Endothelial cell of umbilical vein (primary cell): ENCODE data around the gene ARID1B. TPM values are rescaled to one million over a fixed set of nuclear protein-coding genes. Genes with fewer than 3 reads are reported as not detected.

Experiments used
- BruUV-seq: library from RNA; stranded (reverse); fragments of 400-500 nt; replicated peaks from 2 replicates; lab custom pipeline; 2021; lab: Mats Ljungman, UMichigan
- CTCF ChIA-PET: fragments of 300-600, 350-600 bp; sonication (Branson Sonifier 250); formaldehyde crosslinking; loops from one replicate; lab custom pipeline; 2021; ENCODE audit warnings: antibody characterized with exemption, inconsistent platforms; lab: Charles Lee
- POLR2A ChIA-PET: fragments of 300-600, 350-600 bp; sonication (Branson Sonifier 250); formaldehyde crosslinking; loops from one replicate; lab custom pipeline; 2021; ENCODE audit warnings: antibody characterized with exemption, inconsistent platforms; lab: Charles Lee
- DNase-seq: peaks from one replicate; pipeline ENCODE4 v3.0.0-alpha.2; 2011; ENCODE audit warnings: low read depth, low spot score
- FAIRE-seq: peaks from 2 replicates; lab custom pipeline; 2011; peaks lifted over from hg19 to GRCh38; lab: Jason Lieb, UNC
- H2AFZ ChIP-seq: 2 replicates; pipeline ENCODE4 v1.6.0; 2012; ENCODE audit warnings: low read depth, low read length, control low read depth, inconsistent platforms
- H3K27ac ChIP-seq: 2 replicates; pipeline ENCODE4 v1.5.1; 2011; ENCODE audit warnings: low read depth, mild to moderate bottlenecking, control low read depth, low read length, moderate library complexity; ENCODE audit not compliant: insufficient read depth
- H3K27me3 ChIP-seq, 2 experiments: 2 replicates each; pipeline versions ENCODE4 v1.6.0 to v1.6.1; 2011; ENCODE audit warnings: low read length in 2 of 2, mixed read lengths in 1 of 2; ENCODE audit not compliant: control insufficient read depth in 2 of 2, insufficient read depth in 2 of 2
- H3K36me3 ChIP-seq, 2 experiments: 2 replicates in 1 of 2; 3 replicates in 1 of 2; pipeline ENCODE4 v1.5.1; 2011; ENCODE audit warnings: low read length in 2 of 2, mild to moderate bottlenecking in 1 of 2, moderate library complexity in 1 of 2; ENCODE audit not compliant: control insufficient read depth in 2 of 2, insufficient read depth in 2 of 2; ENCODE audit errors: extremely low read depth in 1 of 2
- H3K4me1 ChIP-seq: 3 replicates; pipeline ENCODE4 v1.5.1; 2011; ENCODE audit warnings: mild to moderate bottlenecking, low read length; ENCODE audit not compliant: control insufficient read depth, insufficient read depth; ENCODE audit errors: extremely low read depth
- H3K4me2 ChIP-seq: 2 replicates; pipeline ENCODE4 v1.6.1; 2011; ENCODE audit warnings: low read length, control low read depth, mixed read lengths; ENCODE audit not compliant: insufficient read depth
- H3K4me3 ChIP-seq, 3 experiments: fragments of 200-600 bp in 1 of 3; sonication (generic), shearing (Covaris generic) in 1 of 3; replicated peaks in 1 of 3; 2 replicates each; pipeline ENCODE4 v1.5.1; 2011 to 2016; ENCODE audit warnings: control low read depth in 3 of 3, low read length in 3 of 3, mild to moderate bottlenecking in 2 of 3, inconsistent platforms in 1 of 3, low read depth in 1 of 3, moderate library complexity in 1 of 3; ENCODE audit not compliant: insufficient read depth in 1 of 3
- H3K79me2 ChIP-seq: 2 replicates; pipeline ENCODE4 v1.6.0; 2012; ENCODE audit warnings: low read length, inconsistent platforms; ENCODE audit not compliant: control insufficient read depth, insufficient read depth
- H3K9ac ChIP-seq: replicated peaks from 2 replicates; pipeline ENCODE3; 2011; ENCODE audit warnings: low read length, control low read depth; ENCODE audit not compliant: insufficient read depth; ENCODE audit errors: extremely low read depth
- H3K9me1 ChIP-seq: replicated peaks from 3 replicates; pipeline ENCODE4 v1.6.0; 2011; ENCODE audit warnings: mild to moderate bottlenecking, low read length; ENCODE audit not compliant: control insufficient read depth, insufficient read depth; ENCODE audit errors: extremely low read depth
- H3K9me3 ChIP-seq: replicated peaks from 2 replicates; pipeline ENCODE4 v1.5.1; 2012; ENCODE audit warnings: low read length, inconsistent platforms; ENCODE audit not compliant: control insufficient read depth, insufficient read depth
- H4K20me1 ChIP-seq: replicated peaks from 2 replicates; pipeline ENCODE3; 2011; ENCODE audit warnings: mild to moderate bottlenecking, low read length; ENCODE audit not compliant: control insufficient read depth, insufficient read depth; ENCODE audit errors: extremely low read depth
- CTCF ChIP-seq, 2 donors: IDR thresholded peaks; 1 replicate in 1 of 2; 2 replicates in 1 of 2; pipeline ENCODE4 v1.5.1; 2011; ENCODE audit warnings: low read length in 2 of 2, mild to moderate bottlenecking in 2 of 2, moderate library complexity in 2 of 2, control low read depth in 1 of 2, inconsistent platforms in 1 of 2, low read depth in 1 of 2; ENCODE audit not compliant: insufficient read depth in 1 of 2; ENCODE audit errors: extremely low read depth in 1 of 2
- EZH2 ChIP-seq: IDR thresholded peaks from 2 replicates; pipeline ENCODE4 v1.6.1; 2012; ENCODE audit warnings: borderline replicate concordance, low read depth, mild to moderate bottlenecking, moderate library complexity, low read length, inconsistent platforms; ENCODE audit not compliant: severe bottlenecking
- FOS ChIP-seq: IDR thresholded peaks from 2 replicates; pipeline ENCODE4 v1.6.1; 2011; ENCODE audit warnings: mild to moderate bottlenecking, low read length, moderate library complexity, borderline replicate concordance; ENCODE audit not compliant: insufficient read depth
- GATA2 ChIP-seq: IDR thresholded peaks from 2 replicates; pipeline ENCODE4 v1.7.0; 2011; ENCODE audit warnings: low read depth, mild to moderate bottlenecking, moderate library complexity, mixed read lengths, low read length; ENCODE audit not compliant: insufficient read length, insufficient read depth
- JUN ChIP-seq: IDR thresholded peaks from 2 replicates; pipeline ENCODE4 v1.6.1; 2011; ENCODE audit warnings: borderline replicate concordance, low read depth; ENCODE audit not compliant: insufficient read length, insufficient read depth
- MAX ChIP-seq: IDR thresholded peaks from 2 replicates; pipeline ENCODE4 v1.6.1; 2011; ENCODE audit not compliant: insufficient read depth, insufficient read length
- MYC ChIP-seq: IDR thresholded peaks from one replicate; pipeline ENCODE4 v1.6.1; 2011; ENCODE audit warnings: mild to moderate bottlenecking, low read depth, low read length
- POLR2A ChIP-seq: IDR thresholded peaks from 2 replicates; pipeline ENCODE4 v1.6.1; 2012; ENCODE audit warnings: low read depth, mild to moderate bottlenecking, control low read depth, low read length
- POLR2AphosphoS5 ChIP-seq: IDR thresholded peaks from 2 replicates; pipeline ENCODE4 v1.6.1; 2012; ENCODE audit warnings: low read depth, mild to moderate bottlenecking, control low read depth, low read length, moderate library complexity; ENCODE audit not compliant: insufficient read depth
- dilution Hi-C: fragments of 300-500 bp; cut with MboI; formaldehyde crosslinking; loops from one replicate; pipeline ENCODE4 v1.15.0; 2019; ENCODE audit warnings: low sequenced_read_pairs; ENCODE audit not compliant: extremely low pct_ligation_motif_present
- intact Hi-C: fragments of 100-400 bp; cut with micrococcal nuclease; formaldehyde crosslinking; loops from one replicate; pipeline ENCODE4 v1.10.0; 2022
- polyA plus RNA-seq, 4 experiments: library from polyadenylated mRNA; depleted of rRNA in 3 of 4; stranded (reverse) in 3 of 4; unstranded in 1 of 4; fragments of >200 nt; gene quantifications; 2 replicates each; pipeline versions ENCODE4 v1.2.1 to v1.2.3, GENCODE V29; 2011 to 2012; ENCODE audit warnings: missing spikeins in 1 of 4
- total RNA-seq: library from RNA; stranded (reverse); gene quantifications from 2 replicates; pipeline ENCODE4 v1.2.3, GENCODE V29; 2021

Gene ARID1B
- total and polyA plus RNA-seq, 2 donors (not counting 3 experiments of a cell fraction or from before 2014, with no cell fraction given): 21.8 to 89.5 TPM

- Histone ChIP-seq H3K27me3 (peaks cover 0 to 4% of the 10 kb centered on the region in 2 experiments), H3K9me1 (no peaks in the 10 kb centered on the region), H3K9ac (no peak overlapping the region), H2AFZ (no peak overlapping the region), H3K36me3 (no peaks in the 10 kb centered on the region), H3K4me3 (no peak overlapping the region), H3K4me1 (no peaks in the 10 kb centered on the region), H4K20me1 (no peaks in the 10 kb centered on the region), H3K4me2 (no peak overlapping the region), H3K27ac (no peak overlapping the region), H3K9me3 (no peaks in the 10 kb centered on the region), H3K79me2 (no peaks in the 10 kb centered on the region)
- dilution Hi-C loops: no loop called here
- intact Hi-C loops: no loop called here
- POLR2A ChIA-PET: no interaction called here
- CTCF ChIA-PET: interaction anchor here (0.8 to 1.4 kb wide), 3 partner anchors 9 to 107 kb away, joined by 3 to 8 read pairs (median 4); no protein-coding TSS in a partner anchor
- BruUV-seq: no TSS peak
- DNase-seq: no peak
- TF ChIP-seq CTCF (IDR thresholded peaks at IDR 0.05; ENCODE audit: extremely low read depth in 1 of 2, insufficient read depth in 1 of 2, low read depth in 1 of 2, low read length in 2 of 2): no peak
- FAIRE-seq: no peak
These were observed 451.4 kb downstream of the ARID1B start for GRCh38 chr6:157228426-157229131.

GRCh38 chr6:157229132-157229618 is 452.0 kb downstream of the ARID1B start:
- Histone ChIP-seq H3K9me1 (no peaks in the 10 kb centered on the region), H4K20me1 (no peaks in the 10 kb centered on the region), H3K9me3 (no peaks in the 10 kb centered on the region), H3K4me3 (no peak overlapping the region), H3K36me3 (no peaks in the 10 kb centered on the region), H3K4me2 (no peak overlapping the region), H3K9ac (no peak overlapping the region), H3K27me3 (peaks cover 0 to 9% of the 10 kb centered on the region in 2 experiments), H3K27ac (no peak overlapping the region), H3K79me2 (no peaks in the 10 kb centered on the region), H3K4me1 (no peaks in the 10 kb centered on the region), H2AFZ (no peak overlapping the region)
- dilution Hi-C loops: no loop called here
- TF ChIP-seq CTCF (IDR thresholded peaks at IDR 0.05; ENCODE audit: extremely low read depth in 1 of 2, insufficient read depth in 1 of 2, low read depth in 1 of 2, low read length in 2 of 2): no peak
- TF ChIP-seq JUN: no peak
- no peak for TF ChIP-seq POLR2AphosphoS5
- TF ChIP-seq POLR2A: no peak
- TF ChIP-seq GATA2: no peak
- TF ChIP-seq MYC: no peak
- TF ChIP-seq EZH2: no peak
- no peak for TF ChIP-seq MAX
- TF ChIP-seq FOS: no peak
- no peak for DNase-seq
- intact Hi-C loops: no loop called here
- CTCF ChIA-PET: interaction anchor here (0.8 to 1.4 kb wide), 4 partner anchors 10 to 106 kb away, joined by 3 to 8 read pairs (median 4); no protein-coding TSS in a partner anchor
- POLR2A ChIA-PET: no interaction called here
- no TSS peak for BruUV-seq
- FAIRE-seq: no peak
